GM12878 (cell line): ENCODE measurements around the gene SHB. TPM values are rescaled to one million over a fixed set of nuclear protein-coding genes. Genes with fewer than 3 reads are reported as not detected.

ENCODE experiments used
- ATAC-seq: fragments of 200-7000 bp; cut with Tn5 transposase; 3 replicates; pipeline ENCODE4 v1.9.1; 2020; ENCODE audit warnings: mild to moderate bottlenecking, moderate library complexity
- BruUV-seq: library from RNA; stranded (reverse); fragments of 400-500 nt; replicated peaks from 2 replicates; lab custom pipeline; 2021; lab: Mats Ljungman, UMichigan
- CTCF ChIA-PET: fragments of 300-600 bp; sonication (Branson Sonifier 250); formaldehyde crosslinking; extraction: SDS; loops from one replicate; lab custom pipeline; 2021; ENCODE audit warnings: inconsistent platforms; lab: Yijun Ruan, JAX
- POLR2A ChIA-PET: fragments of 350-600 bp; formaldehyde crosslinking; extraction: SDS; loops from one replicate; lab custom pipeline; 2021; ENCODE audit warnings: inconsistent platforms; lab: Charles Lee
- RAD21 ChIA-PET: fragments of 300-600 bp; sonication (Branson Sonifier 250); formaldehyde crosslinking; loops from one replicate; lab custom pipeline; 2023; ENCODE audit warnings: antibody characterized with exemption; ENCODE audit not compliant: unreplicated experiment; lab: Charles Lee
- SMC1A ChIA-PET: fragments of 300-600 bp; sonication (Branson Sonifier 250); formaldehyde crosslinking; loops from one replicate; lab custom pipeline; 2023; ENCODE audit not compliant: unreplicated experiment, uncharacterized antibody; lab: Charles Lee
- DNase-seq: peaks from one replicate; pipeline ENCODE4 v3.0.0-alpha.2; 2011; ENCODE audit warnings: low read depth, low spot score
- FAIRE-seq: peaks from 3 replicates; lab custom pipeline; 2011; peaks lifted over from hg19 to GRCh38; lab: Jason Lieb, UNC
- H2AFZ ChIP-seq: 2 replicates; pipeline ENCODE4 v1.6.0; 2011; ENCODE audit warnings: low read depth, low read length, control low read depth; ENCODE audit not compliant: control insufficient read depth
- H3K27ac ChIP-seq: 2 replicates; pipeline ENCODE4 v1.5.1; 2011; ENCODE audit warnings: control low read depth; ENCODE audit not compliant: control insufficient read depth, insufficient read depth
- H3K27me3 ChIP-seq, 2 experiments: replicated peaks in 1 of 2; 2 replicates each; pipeline versions ENCODE4 v1.6.0 to v1.6.1; 2011; ENCODE audit warnings: low read length in 1 of 2; ENCODE audit not compliant: control insufficient read depth in 2 of 2, insufficient read depth in 2 of 2
- H3K36me3 ChIP-seq, 2 experiments: 2 replicates each; pipeline ENCODE4 v1.5.1; 2011; ENCODE audit warnings: low read length in 1 of 2; ENCODE audit not compliant: control insufficient read depth in 2 of 2, insufficient read depth in 2 of 2
- H3K4me1 ChIP-seq: 2 replicates; pipeline ENCODE4 v1.6.1; 2011; ENCODE audit warnings: mild to moderate bottlenecking, low read length, moderate library complexity, mixed read lengths; ENCODE audit not compliant: control insufficient read depth, insufficient read depth
- H3K4me2 ChIP-seq: 2 replicates; pipeline ENCODE4 v1.6.0; 2011; ENCODE audit warnings: control low read depth; ENCODE audit not compliant: control insufficient read depth, insufficient read depth
- H3K4me3 ChIP-seq: fragments of 200-600 bp; sonication (generic); 2 replicates; pipeline ENCODE4 v1.5.1; 2016
- H3K79me2 ChIP-seq: 2 replicates; pipeline ENCODE4 v1.6.0; 2011; ENCODE audit warnings: low read length; ENCODE audit not compliant: control insufficient read depth, insufficient read depth
- H3K9ac ChIP-seq: 2 replicates; pipeline ENCODE4 v1.8.0; 2011; ENCODE audit warnings: low read length, control low read depth, mixed read lengths; ENCODE audit not compliant: control insufficient read depth, insufficient read depth
- H3K9me3 ChIP-seq: replicated peaks from 3 replicates; pipeline ENCODE4 v1.5.1; 2011; ENCODE audit warnings: mild to moderate bottlenecking, low read length; ENCODE audit not compliant: control insufficient read depth, insufficient read depth
- H4K20me1 ChIP-seq: 2 replicates; pipeline ENCODE4 v1.6.0; 2011; ENCODE audit not compliant: control insufficient read depth, insufficient read depth
- CBX3 ChIP-seq: fragments of 200-600 bp; sonication (generic); IDR thresholded peaks from 2 replicates; pipeline ENCODE4 v1.6.1; 2016; ENCODE audit warnings: low read depth, borderline replicate concordance
- GABPA ChIP-seq: IDR thresholded peaks from 2 replicates; pipeline ENCODE4 v1.6.1; 2014; ENCODE audit warnings: antibody characterized with exemption, low read depth, mild to moderate bottlenecking, inconsistent platforms
- MTA2 ChIP-seq: fragments of 450-650 bp; IDR thresholded peaks from 2 replicates; pipeline ENCODE4 v1.6.1; 2016; ENCODE audit warnings: low read depth, mild to moderate bottlenecking, moderate library complexity
- PAX8 ChIP-seq: fragments of 450-650 bp; IDR thresholded peaks from 2 replicates; pipeline ENCODE4 v1.6.1; 2017; ENCODE audit warnings: mild to moderate bottlenecking, moderate library complexity
- ZNF274 ChIP-seq: IDR thresholded peaks from one replicate; pipeline ENCODE4 v1.8.0; 2011; ENCODE audit not compliant: insufficient read length, insufficient read depth
- ZNF592 ChIP-seq: fragments of 450-650 bp; IDR thresholded peaks from 2 replicates; pipeline ENCODE4 v1.6.1; 2017; ENCODE audit warnings: mild to moderate bottlenecking, moderate library complexity
- ZZZ3 ChIP-seq: IDR thresholded peaks from 2 replicates; pipeline ENCODE4 v1.6.1; 2011; ENCODE audit warnings: low read depth; ENCODE audit not compliant: control insufficient read depth, insufficient read length
- WGBS: methylation state at CpG from one replicate; pipeline ENCODE4 v1.1.6; 2016; ENCODE audit warnings: low lambda C conversion rate; ENCODE audit not compliant: insufficient replicate concordance, insufficient coverage; ENCODE audit errors: missing lambda C conversion rate; 5-methylcytosine and 5-hydroxymethylcytosine counted together
- in situ Hi-C: fragments of 300-500 bp; cut with MboI; formaldehyde crosslinking; loops from 9 replicates; pipeline ENCODE4 v1.14.3; 2018; ENCODE audit warnings: mixed read lengths
- intact Hi-C: fragments of 100-400 bp; cut with micrococcal nuclease; formaldehyde crosslinking; loops from one replicate; pipeline ENCODE4 v1.14.2; 2022; ENCODE audit not compliant: unreplicated experiment
- polyA plus RNA-seq, 11 experiments: library from polyadenylated mRNA; depleted of rRNA in 4 of 11; unstranded in 6 of 11; stranded (reverse) in 5 of 11; fragments of >200 nt; fragmentation: Nextera tagmentation in 4 of 11; fragmentation: Illumina TruSeq in 1 of 11; extraction: Ambion mirVana in 4 of 11; extraction: Trizol in 1 of 11; gene quantifications; 1 replicate in 1 of 11; 2 replicates in 10 of 11; pipeline versions ENCODE4 v1.2.1 to v1.2.3, GENCODE V29; 2011 to 2016; ENCODE audit warnings: inconsistent platforms in 2 of 11, missing spikeins in 2 of 11, low read depth in 1 of 11
- total RNA-seq, 4 experiments: library from RNA; depleted of rRNA in 3 of 4; stranded (reverse); fragments of >200 nt in 3 of 4; fragmentation: Illumina TruSeq in 1 of 4; extraction: Trizol in 1 of 4; gene quantifications; 2 replicates each; pipeline versions ENCODE4 v1.2.1 to v1.2.3, GENCODE V29; 2013 to 2021
- TF ChIP-seq, protein P1 (sequence below): IDR thresholded peaks from 2 replicates; pipeline ENCODE4 v1.6.1; 2012; ENCODE audit warnings: low read depth, low read length, improper control_type of control experiment
- TF ChIP-seq, protein P2 (sequence below): IDR thresholded peaks from 2 replicates; pipeline ENCODE4 v1.6.1; 2011; ENCODE audit warnings: borderline replicate concordance, low read depth, mild to moderate bottlenecking, moderate library complexity, mixed read lengths, low read length; ENCODE audit not compliant: insufficient read depth; ENCODE audit errors: extremely low read length
- TF ChIP-seq, protein P3 (sequence below): fragments of 450-650 bp; IDR thresholded peaks from 2 replicates; pipeline ENCODE4 v1.6.1; 2014; ENCODE audit warnings: mild to moderate bottlenecking

SHB gene
- total and polyA plus RNA-seq, 10 of the 15 experiments (the other 5 are each of a cell fraction or from before 2014, with no cell fraction given), result 0.29 to 6.2 (median 1.3) TPM

DNA sequence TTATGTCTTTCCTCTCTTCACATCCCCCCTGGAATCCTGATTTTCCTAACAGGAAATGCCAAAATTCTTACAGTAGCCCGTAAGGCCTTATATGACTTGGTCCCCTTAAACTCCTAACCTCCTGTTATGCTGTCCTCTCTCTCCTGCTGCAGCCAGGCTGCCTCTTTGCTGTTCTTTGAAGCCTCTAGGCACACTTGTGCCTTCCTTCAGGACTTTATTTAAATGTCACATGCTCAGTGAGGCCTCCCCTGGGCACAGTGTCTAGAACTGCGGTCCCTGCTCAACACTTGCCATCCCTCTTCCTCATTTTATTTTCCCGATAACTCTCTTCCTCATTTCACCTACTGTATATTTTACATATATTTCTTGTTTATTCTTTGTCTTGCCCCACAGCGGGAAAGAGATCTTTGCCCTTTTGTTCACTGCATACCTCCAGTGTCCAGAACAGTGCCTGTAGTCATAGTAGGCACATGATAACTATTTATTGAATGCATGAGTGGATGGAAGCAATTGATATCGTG, 5.5 kb upstream of the SHB start:
- H3K4me1 ChIP-seq, result no peaks in the 10 kb centered on the region
- ChIA-PET SMC1A (interaction anchor here (0.7 to 1.1 kb wide), 2 partner anchors 247 to 286 kb away, joined by 3 read pairs; no protein-coding TSS in a partner anchor), POLR2A (no interaction called here), RAD21 (no interaction called here), CTCF (no interaction called here)
- no peak overlapping the region for H3K9ac ChIP-seq
- H3K27ac ChIP-seq, result no peak overlapping the region
- H3K4me3 ChIP-seq, result no peak overlapping the region
- in situ Hi-C loops (no loop called here), intact Hi-C loops (no loop called here)
- DNase-seq (no peak), ATAC-seq (no peak), FAIRE-seq (no peak)
- H3K9me3 ChIP-seq, result no peaks in the 10 kb centered on the region; the same call in 2 of the 3 replicates
- no peak overlapping the region for H3K4me2 ChIP-seq
- no peak overlapping the region for H2AFZ ChIP-seq
- H3K79me2 ChIP-seq, result no peaks in the 10 kb centered on the region
- WGBS, result 26% methylated on average over 5 of the region's 5 CpGs
- H3K27me3 ChIP-seq, result peaks cover 0 to 2% of the 10 kb centered on the region in 2 experiments; a peak in 1 of 4 replicates
- BruUV-seq, result no TSS peak
- no peak for TF ChIP-seq CBX3
- no peak for TF ChIP-seq MTA2
- no peaks in the 10 kb centered on the region for H4K20me1 ChIP-seq
- H3K36me3 ChIP-seq, result no peaks in the 10 kb centered on the region

DNA sequence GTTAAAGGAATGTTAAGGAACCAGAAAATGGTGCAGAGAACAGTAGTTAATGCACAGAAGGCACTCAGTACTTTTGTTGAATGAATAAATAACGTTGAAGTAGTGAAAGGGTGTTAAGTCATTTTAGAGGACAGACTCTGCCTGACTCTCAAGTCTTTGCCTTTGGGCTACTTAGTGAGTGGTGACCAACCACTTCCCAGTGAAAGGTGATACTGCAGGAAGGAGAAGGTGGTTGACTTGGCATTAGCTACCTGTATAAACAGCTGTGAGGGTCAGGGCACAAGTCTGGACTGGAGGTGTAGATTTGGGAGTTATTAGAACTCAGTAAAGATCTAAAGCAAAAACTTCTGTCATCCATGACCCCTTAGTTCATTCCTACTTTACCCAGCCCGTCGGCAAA, 4.9 kb upstream of the SHB start:
- Histone ChIP-seq H3K4me1 (no peaks in the 10 kb centered on the region), H3K36me3 (no peaks in the 10 kb centered on the region), H3K27ac (no peak overlapping the region), H4K20me1 (no peaks in the 10 kb centered on the region), H3K9me3 (no peaks in the 10 kb centered on the region; the same call in 2 of the 3 replicates), H3K4me3 (no peak overlapping the region), H2AFZ (no peak overlapping the region), H3K27me3 (peaks cover 0 to 2% of the 10 kb centered on the region in 2 experiments; a peak in 1 of 4 replicates), H3K4me2 (no peak overlapping the region), H3K79me2 (no peaks in the 10 kb centered on the region), H3K9ac (no peak overlapping the region)
- CTCF ChIA-PET, result interaction anchor here (3.0 kb wide), 1 partner anchor 13 kb away, joined by 16 read pairs; no protein-coding TSS in a partner anchor
- POLR2A ChIA-PET, result no interaction called here
- 21% methylated on average over 3 of the region's 3 CpGs for WGBS
- no peak for FAIRE-seq
- SMC1A ChIA-PET, result interaction anchor here (0.7 kb wide), 1 partner anchor 246 kb away, joined by 3 read pairs; no protein-coding TSS in a partner anchor
- intact Hi-C loops, result no loop called here
- BruUV-seq, result no TSS peak
- ATAC-seq, result no peak
- DNase-seq, result no peak
- RAD21 ChIA-PET, result interaction anchor here (1.3 kb wide), 1 partner anchor 160 kb away, joined by 3 read pairs; no protein-coding TSS in a partner anchor
- in situ Hi-C loops, result no loop called here
- TF ChIP-seq ZZZ3 (no peak), ZNF592 (no peak), ZNF274 (no peak), PAX8 (no peak), GABPA (no peak)
- TF ChIP-seq, protein P1, sequence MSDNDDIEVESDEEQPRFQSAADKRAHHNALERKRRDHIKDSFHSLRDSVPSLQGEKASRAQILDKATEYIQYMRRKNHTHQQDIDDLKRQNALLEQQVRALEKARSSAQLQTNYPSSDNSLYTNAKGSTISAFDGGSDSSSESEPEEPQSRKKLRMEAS, result no peak
- TF ChIP-seq, protein P2, sequence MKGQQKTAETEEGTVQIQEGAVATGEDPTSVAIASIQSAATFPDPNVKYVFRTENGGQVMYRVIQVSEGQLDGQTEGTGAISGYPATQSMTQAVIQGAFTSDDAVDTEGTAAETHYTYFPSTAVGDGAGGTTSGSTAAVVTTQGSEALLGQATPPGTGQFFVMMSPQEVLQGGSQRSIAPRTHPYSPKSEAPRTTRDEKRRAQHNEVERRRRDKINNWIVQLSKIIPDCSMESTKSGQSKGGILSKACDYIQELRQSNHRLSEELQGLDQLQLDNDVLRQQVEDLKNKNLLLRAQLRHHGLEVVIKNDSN, result no peak
- TF ChIP-seq, protein P3, sequence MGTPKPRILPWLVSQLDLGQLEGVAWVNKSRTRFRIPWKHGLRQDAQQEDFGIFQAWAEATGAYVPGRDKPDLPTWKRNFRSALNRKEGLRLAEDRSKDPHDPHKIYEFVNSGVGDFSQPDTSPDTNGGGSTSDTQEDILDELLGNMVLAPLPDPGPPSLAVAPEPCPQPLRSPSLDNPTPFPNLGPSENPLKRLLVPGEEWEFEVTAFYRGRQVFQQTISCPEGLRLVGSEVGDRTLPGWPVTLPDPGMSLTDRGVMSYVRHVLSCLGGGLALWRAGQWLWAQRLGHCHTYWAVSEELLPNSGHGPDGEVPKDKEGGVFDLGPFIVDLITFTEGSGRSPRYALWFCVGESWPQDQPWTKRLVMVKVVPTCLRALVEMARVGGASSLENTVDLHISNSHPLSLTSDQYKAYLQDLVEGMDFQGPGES, result no peak
